Activated naive CD8-positive, alpha-beta T cell treated with anti-CD3 and anti-CD28 coated beads, Interleukin-2, amount 10 ng/mL, durations not matched to agents 7 days and 5 days (primary cell): ENCODE data around the gene DNAJB6. TPM values are rescaled to one million over a fixed set of nuclear protein-coding genes. Genes with fewer than 3 reads are reported as not detected.
"Not testable (repeated sequence)": the region's sequence is repeated elsewhere in the genome, so short reads cannot be mapped to it uniquely, and the experiment has no call there.

Experiments used
- ATAC-seq: fragments of 150-1000 bp; cut with Tn5 transposase; one replicate; pipeline ENCODE4 v1.10.0; 2021; ENCODE audit warnings: low read depth, moderate library complexity
- POLR2A ChIA-PET: fragments of 350-600 bp; sonication (Branson Sonifier 250); formaldehyde crosslinking; loops from one replicate; lab custom pipeline; 2021; ENCODE audit warnings: antibody characterized with exemption; lab: Charles Lee
- DNase-seq: peaks from one replicate; pipeline ENCODE4 v3.0.0; 2021
- H3K27ac Mint-ChIP-seq: one replicate; pipeline ENCODE4 v1.8.0; 2022; ENCODE audit warnings: mild to moderate bottlenecking, mixed read lengths
- H3K27me3 Mint-ChIP-seq: one replicate; pipeline ENCODE4 v1.8.0; 2022; ENCODE audit warnings: mild to moderate bottlenecking, moderate library complexity, mixed read lengths
- H3K36me3 Mint-ChIP-seq: one replicate; pipeline ENCODE4 v1.8.0; 2021; ENCODE audit warnings: mild to moderate bottlenecking, mixed read lengths
- H3K4me1 Mint-ChIP-seq: one replicate; pipeline ENCODE4 v1.8.0; 2021; ENCODE audit warnings: mixed read lengths
- H3K4me3 Mint-ChIP-seq: one replicate; pipeline ENCODE4 v1.8.0; 2022; ENCODE audit warnings: mild to moderate bottlenecking, moderate library complexity, mixed read lengths
- H3K9me3 Mint-ChIP-seq: one replicate; pipeline ENCODE4 v1.8.0; 2021; ENCODE audit warnings: mixed read lengths
- total RNA-seq, 2 experiments: library from RNA; stranded (reverse); gene quantifications; one replicate each; pipeline ENCODE4 v1.2.3, GENCODE V29; 2021

DNAJB6 gene
- total RNA-seq, 2 experiments from 2014 or later: 60.0 to 67.0 TPM

DNA sequence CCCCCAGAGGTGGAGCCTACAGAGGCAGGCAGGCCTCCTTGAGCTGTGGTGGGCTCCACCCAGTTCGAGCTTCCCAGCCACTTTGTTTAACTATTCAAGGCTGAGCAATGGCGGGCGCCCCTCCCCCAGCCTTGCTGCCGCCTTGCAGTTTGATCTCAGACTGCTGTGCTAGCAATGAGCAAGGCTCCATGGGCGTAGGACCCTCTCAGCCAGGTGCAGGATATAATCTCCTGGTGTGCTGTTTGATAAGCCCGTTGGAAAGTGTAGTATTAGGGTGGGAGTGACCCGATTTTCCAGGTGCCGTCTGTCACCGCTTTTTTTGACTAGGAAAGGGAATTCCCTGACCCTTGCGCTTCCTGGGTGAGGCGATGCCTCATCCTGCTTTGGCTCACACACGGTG, 117.2 kb downstream of the DNAJB6 start:
- Mint-ChIP-seq H3K9me3 (peaks cover 10% of the 10 kb centered on the region), H3K27me3 (peaks cover 29% of the 10 kb centered on the region)
- POLR2A ChIA-PET, ATAC-seq, H3K4me1 Mint-ChIP-seq, H3K27ac Mint-ChIP-seq, DNase-seq, H3K36me3 Mint-ChIP-seq, H3K4me3 Mint-ChIP-seq: not testable (repeated sequence)

DNA sequence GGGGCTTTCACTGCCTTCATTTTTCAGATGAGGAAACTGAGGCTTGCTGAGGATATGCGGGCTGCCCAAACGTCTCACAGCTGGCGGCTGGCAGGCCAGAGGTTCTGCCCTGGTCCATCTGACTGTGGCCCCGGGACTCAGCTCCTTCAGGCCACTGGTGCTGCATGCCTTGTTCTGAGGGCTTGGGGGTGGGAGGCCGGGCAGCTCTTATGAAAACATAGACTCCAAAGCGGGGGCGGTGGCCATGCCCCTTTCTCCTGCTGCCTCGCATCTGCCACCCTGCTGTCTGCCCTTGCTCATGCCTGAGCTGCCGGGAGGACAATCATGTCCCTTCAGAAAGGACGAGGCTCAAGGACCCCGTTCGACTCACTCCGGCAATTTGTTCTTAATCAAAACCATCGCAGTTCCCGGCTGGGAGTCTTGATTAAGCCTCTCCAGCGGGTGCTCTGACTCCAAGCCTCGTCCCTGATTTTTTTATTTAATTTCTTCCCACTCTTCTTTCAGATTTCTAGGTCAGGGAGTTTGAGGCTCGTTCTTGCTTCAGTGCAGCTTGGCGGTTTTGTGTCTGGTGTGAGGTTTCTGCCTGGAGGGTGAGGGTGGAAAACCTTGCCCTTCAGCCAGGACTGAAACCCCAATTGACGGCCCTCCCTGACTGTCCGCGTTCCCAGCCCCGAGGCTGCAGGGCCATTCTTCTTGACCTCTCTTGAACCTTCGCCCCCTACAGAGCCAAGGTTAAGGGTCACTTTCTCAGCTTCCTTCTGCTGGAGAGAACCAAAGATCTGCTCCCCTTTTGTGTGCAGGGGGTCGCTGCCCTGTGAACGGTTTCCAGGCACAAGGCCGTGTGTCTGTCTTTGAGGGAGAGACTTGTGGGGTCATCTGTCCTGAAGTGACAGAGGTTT, 120.8 kb downstream of the DNAJB6 start:
- Mint-ChIP-seq H3K9me3 (peaks cover 5% of the 10 kb centered on the region), H3K27ac (no peak overlapping the region), H3K27me3 (peaks cover 29% of the 10 kb centered on the region), H3K4me3 (no peak overlapping the region), H3K4me1 (peaks cover 3% of the 10 kb centered on the region), H3K36me3 (no peaks in the 10 kb centered on the region)
- no peak for ATAC-seq
- no peak for DNase-seq
- POLR2A ChIA-PET: no interaction called here

- peaks cover 6% of the 10 kb centered on the region for H3K4me1 Mint-ChIP-seq
These were observed 121.4 kb downstream of the DNAJB6 start for GRCh38 chr7:157458254-157458633.

DNA sequence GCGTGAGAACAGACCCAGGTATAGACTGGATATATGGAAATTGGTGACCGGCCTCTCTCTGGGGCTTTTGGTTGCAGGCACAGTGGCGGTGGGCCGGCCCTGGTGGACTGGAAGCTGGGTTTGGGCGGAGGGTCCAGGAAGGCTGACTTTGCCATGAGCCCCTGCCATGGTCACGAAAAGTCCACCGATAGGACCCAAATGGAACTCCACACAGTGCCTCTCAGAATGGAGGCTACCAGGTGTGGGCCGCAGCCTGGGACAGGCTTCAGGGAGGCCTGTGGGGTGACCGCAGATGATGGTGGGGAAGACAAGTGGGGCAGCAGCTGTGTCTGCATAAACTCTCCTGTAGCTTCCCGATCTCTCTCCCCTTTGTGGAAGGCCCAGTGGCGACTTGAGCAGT, 123.2 kb downstream of the DNAJB6 start:
- ATAC-seq (no peak), DNase-seq (no peak)
- POLR2A ChIA-PET: no interaction called here
- Mint-ChIP-seq H3K9me3 (peaks cover 1% of the 10 kb centered on the region), H3K4me3 (no peak overlapping the region), H3K36me3 (no peaks in the 10 kb centered on the region), H3K4me1 (peaks cover 6% of the 10 kb centered on the region), H3K27ac (no peak overlapping the region), H3K27me3 (peaks cover 22% of the 10 kb centered on the region)

More at GRCh38 chr7:157458254-157458633, 121.4 kb downstream of the DNAJB6 start:
- ATAC-seq (no peak), DNase-seq (no peak)
- Mint-ChIP-seq H3K4me3 (no peak overlapping the region), H3K36me3 (no peaks in the 10 kb centered on the region), H3K27me3 (peaks cover 23% of the 10 kb centered on the region), H3K9me3 (peaks cover 1% of the 10 kb centered on the region), H3K27ac (no peak overlapping the region)
- POLR2A ChIA-PET: no interaction called here

DNA sequence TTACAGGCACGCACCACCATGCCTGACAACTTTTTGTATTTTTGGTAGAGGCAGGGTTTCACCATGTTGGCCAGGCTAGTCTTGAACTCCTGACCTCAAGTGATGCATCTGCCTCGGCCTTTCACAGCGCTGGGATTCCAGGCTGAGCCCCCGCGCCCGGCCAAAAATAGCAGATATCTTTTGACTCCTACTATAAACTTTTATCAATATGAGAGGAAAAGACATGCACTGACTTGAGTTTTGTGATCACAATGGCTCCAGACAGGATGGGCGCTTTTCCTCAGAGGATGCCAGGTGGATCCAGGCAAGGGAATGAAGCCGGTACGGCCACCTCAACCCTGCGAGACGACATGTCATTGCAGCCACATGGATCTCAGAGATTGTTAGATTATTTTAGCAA, 123.9 kb downstream of the DNAJB6 start:
- DNase-seq (no peak), ATAC-seq (no peak)
- Mint-ChIP-seq H3K36me3 (no peaks in the 10 kb centered on the region), H3K27ac (no peak overlapping the region), H3K4me1 (peaks cover 6% of the 10 kb centered on the region), H3K27me3 (peaks cover 20% of the 10 kb centered on the region), H3K9me3 (peaks cover 1% of the 10 kb centered on the region), H3K4me3 (no peak overlapping the region)
- POLR2A ChIA-PET: no interaction called here

GRCh38 chr7:157461573-157462418, 125.0 kb downstream of the DNAJB6 start:
- POLR2A ChIA-PET: interaction anchor here (1.2 kb wide), 1 partner anchor 35 kb away, joined by 3 read pairs; no protein-coding TSS in a partner anchor
- ATAC-seq (no peak), DNase-seq (no peak)
- no peak overlapping the region for H3K4me3 Mint-ChIP-seq
- no peak overlapping the region for H3K27ac Mint-ChIP-seq
- no peaks in the 10 kb centered on the region for H3K36me3 Mint-ChIP-seq
- peaks cover 10% of the 10 kb centered on the region for H3K27me3 Mint-ChIP-seq
- H3K9me3 Mint-ChIP-seq: no peaks in the 10 kb centered on the region
- H3K4me1 Mint-ChIP-seq: peaks cover 6% of the 10 kb centered on the region

- H3K27ac Mint-ChIP-seq: no peak overlapping the region
- POLR2A ChIA-PET: interaction anchor here (1.2 kb wide), 1 partner anchor 35 kb away, joined by 3 read pairs; no protein-coding TSS in a partner anchor
- no peak for DNase-seq
These were observed 125.6 kb downstream of the DNAJB6 start for GRCh38 chr7:157462419-157462771.

DNA sequence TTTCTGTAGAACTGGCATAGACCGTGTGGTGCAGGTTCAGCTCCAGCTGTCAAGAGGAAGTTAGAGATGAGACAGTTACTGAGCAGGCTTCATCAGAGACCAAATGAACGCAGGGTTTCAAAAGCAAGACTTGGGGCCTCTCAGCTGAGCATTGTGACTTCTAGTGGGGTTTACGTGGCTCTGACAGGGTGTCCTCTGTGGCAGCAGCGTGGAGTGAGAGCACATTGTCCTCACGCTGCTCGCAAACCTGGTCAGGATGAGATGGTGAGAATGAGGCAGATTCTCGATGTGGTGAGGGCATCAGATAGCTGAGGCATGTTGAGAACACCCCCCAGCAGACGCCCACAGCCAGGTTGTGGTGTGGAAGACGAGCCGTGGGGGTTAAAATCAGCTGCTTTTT, 126.0 kb downstream of the DNAJB6 start:
- peak overlapping the region; percentile 45 for H3K27ac Mint-ChIP-seq
- H3K4me3 Mint-ChIP-seq: no peak overlapping the region

More at GRCh38 chr7:157462419-157462771, 125.6 kb downstream of the DNAJB6 start:
- Mint-ChIP-seq H3K4me1 (peaks cover 6% of the 10 kb centered on the region), H3K9me3 (no peaks in the 10 kb centered on the region), H3K4me3 (no peak overlapping the region), H3K36me3 (no peaks in the 10 kb centered on the region), H3K27me3 (peaks cover 7% of the 10 kb centered on the region)
- no peak for ATAC-seq

DNA sequence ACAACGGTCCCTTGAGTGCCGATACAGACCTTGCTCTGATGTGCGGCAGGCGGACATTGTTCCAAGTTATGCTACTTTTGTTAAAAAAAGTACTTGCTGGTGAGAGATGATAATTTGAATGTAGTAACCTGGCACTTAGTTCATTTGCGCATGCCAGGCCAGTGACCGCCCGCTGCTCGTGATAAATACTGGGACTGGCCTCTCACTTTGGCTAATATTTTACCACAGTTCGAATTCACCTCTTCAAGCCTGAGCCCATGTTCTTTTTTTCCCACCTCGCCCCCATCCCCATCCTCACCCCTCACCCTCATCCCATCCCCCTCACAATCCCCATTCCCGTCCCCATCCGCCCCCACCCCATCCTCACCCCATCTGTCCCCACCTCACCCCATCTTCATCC, 126.4 kb downstream of the DNAJB6 start:
- Mint-ChIP-seq H3K4me1 (peaks cover 6% of the 10 kb centered on the region), H3K27ac (no peak overlapping the region), H3K4me3 (no peak overlapping the region), H3K27me3 (peaks cover 7% of the 10 kb centered on the region), H3K9me3 (no peaks in the 10 kb centered on the region), H3K36me3 (no peaks in the 10 kb centered on the region)
- DNase-seq: no peak
- POLR2A ChIA-PET: no interaction called here
- no peak for ATAC-seq

More for the DNA sequence above, 126.0 kb downstream of the DNAJB6 start:
- peak; percentile 33 for ATAC-seq
- Mint-ChIP-seq H3K9me3 (no peaks in the 10 kb centered on the region), H3K27me3 (peaks cover 7% of the 10 kb centered on the region), H3K4me1 (peaks cover 6% of the 10 kb centered on the region), H3K36me3 (no peaks in the 10 kb centered on the region)
- POLR2A ChIA-PET: interaction anchor here (1.2 kb wide), 1 partner anchor 34 kb away, joined by 3 read pairs; no protein-coding TSS in a partner anchor
- no peak for DNase-seq

- DNase-seq (no peak), ATAC-seq (no peak)
- no peak overlapping the region for H3K27ac Mint-ChIP-seq
- no peaks in the 10 kb centered on the region for H3K9me3 Mint-ChIP-seq
- no peaks in the 10 kb centered on the region for H3K36me3 Mint-ChIP-seq
- H3K4me1 Mint-ChIP-seq: peaks cover 6% of the 10 kb centered on the region
- POLR2A ChIA-PET: no interaction called here
- peaks cover 7% of the 10 kb centered on the region for H3K27me3 Mint-ChIP-seq
- H3K4me3 Mint-ChIP-seq: no peak overlapping the region
These were observed 127.5 kb downstream of the DNAJB6 start for GRCh38 chr7:157464111-157464970.

- H3K4me3 Mint-ChIP-seq: no peak overlapping the region
- H3K4me1 Mint-ChIP-seq: peaks cover 6% of the 10 kb centered on the region
- no peaks in the 10 kb centered on the region for H3K9me3 Mint-ChIP-seq
- no peak for DNase-seq
- no peak for ATAC-seq
- peaks cover 7% of the 10 kb centered on the region for H3K27me3 Mint-ChIP-seq
- no peak overlapping the region for H3K27ac Mint-ChIP-seq
- POLR2A ChIA-PET: no interaction called here
- no peaks in the 10 kb centered on the region for H3K36me3 Mint-ChIP-seq
These were observed 128.4 kb downstream of the DNAJB6 start for GRCh38 chr7:157464971-157465886.
